Natural killer cell (primary cell): ENCODE results near the gene TMEM119. TPM values are rescaled to one million over a fixed set of nuclear protein-coding genes. Genes with fewer than 3 reads are reported as not detected.

Experiments used
- ATAC-seq, 3 donors: fragments of 150-1000 bp in 2 of 3; fragments of 200-7000 bp in 1 of 3; cut with Tn5 transposase; 1 replicate in 1 of 3; 2 replicates in 2 of 3; pipeline ENCODE4 v1.10.0; 2021; ENCODE audit warnings: mild to moderate bottlenecking in 2 of 3, moderate library complexity in 2 of 3
- DNase-seq, 2 donors: peaks; one replicate each; pipeline versions ENCODE4 v3.0.0 to v3.0.0-alpha.2; 2013 to 2021; ENCODE audit warnings: mixed read lengths in 1 of 2
- H3K27ac ChIP-seq: one replicate; pipeline ENCODE4 v1.5.1; 2013; ENCODE audit warnings: mild to moderate bottlenecking, low read length
- H3K27me3 ChIP-seq: one replicate; pipeline ENCODE4 v1.6.1; 2013; ENCODE audit warnings: low read length; ENCODE audit not compliant: control insufficient read depth, insufficient read depth
- H3K36me3 ChIP-seq: one replicate; pipeline ENCODE4 v1.6.1; 2013; ENCODE audit warnings: low read length; ENCODE audit not compliant: control insufficient read depth, insufficient read depth
- H3K4me1 ChIP-seq: one replicate; pipeline ENCODE4 v1.6.1; 2013; ENCODE audit warnings: low read length; ENCODE audit not compliant: control insufficient read depth, insufficient read depth
- H3K4me3 ChIP-seq: one replicate; pipeline ENCODE4 v1.5.1; 2013; ENCODE audit warnings: low read length
- H3K9me3 ChIP-seq: one replicate; pipeline ENCODE4 v1.6.1; 2013; ENCODE audit warnings: low read length; ENCODE audit not compliant: control insufficient read depth, insufficient read depth
- H3K27ac Mint-ChIP-seq, 2 donors: one replicate each; pipeline ENCODE4 v1.8.0; 2022; ENCODE audit warnings: mild to moderate bottlenecking in 2 of 2, mixed read lengths in 2 of 2, moderate library complexity in 1 of 2
- H3K27me3 Mint-ChIP-seq, 2 donors: one replicate each; pipeline ENCODE4 v1.8.0; 2022; ENCODE audit warnings: low read depth in 2 of 2, mixed read lengths in 2 of 2
- H3K36me3 Mint-ChIP-seq: one replicate; pipeline ENCODE4 v1.8.0; 2022; ENCODE audit warnings: mixed read lengths
- H3K4me1 Mint-ChIP-seq, 2 donors: one replicate each; pipeline ENCODE4 v1.8.0; 2022; ENCODE audit warnings: mixed read lengths in 2 of 2
- H3K4me3 Mint-ChIP-seq: one replicate; pipeline ENCODE4 v1.8.0; 2022; ENCODE audit warnings: mild to moderate bottlenecking, moderate library complexity, mixed read lengths
- H3K9me3 Mint-ChIP-seq, 2 donors: one replicate each; pipeline ENCODE4 v1.8.0; 2022; ENCODE audit warnings: mixed read lengths in 2 of 2
- CTCF ChIP-seq: fragments of 200-600 bp; IDR thresholded peaks from one replicate; pipeline ENCODE4 v1.8.0; 2022; ENCODE audit warnings: antibody characterized with exemption
- WGBS: methylation state at CpG from one replicate; pipeline ENCODE4 v1.1.7; 2013; ENCODE audit warnings: missing lambda C conversion rate; ENCODE audit not compliant: insufficient coverage; 5-methylcytosine and 5-hydroxymethylcytosine counted together
- intact Hi-C: fragments of 100-400 bp; cut with micrococcal nuclease; formaldehyde crosslinking; loops from one replicate; pipeline ENCODE4 v1.14.2; 2022
- total RNA-seq, 4 donors: library from RNA; stranded (reverse); fragments of 120-200 nt in 1 of 4; gene quantifications; one replicate each; pipeline versions ENCODE4 v1.2.3 to v1.2.4, GENCODE V29; 2013 to 2022

Gene TMEM119
- total RNA-seq, 3 donors from 2014 or later (not counting 1 experiment from before 2014, with no cell fraction given): 0.70 to 3.4 (median 0.71) TPM

GRCh38 chr12:108596854-108597558 lies 878 bp downstream of the TMEM119 start:
- 92% methylated on average over 10 of the region's 10 CpGs for WGBS
- Mint-ChIP-seq H3K4me3 (no peak overlapping the region), H3K4me1 (peaks cover 0 to 9% of the 10 kb centered on the region in 2 donors), H3K27me3 (no peaks in the 10 kb centered on the region), H3K9me3 (no peaks in the 10 kb centered on the region), H3K36me3 (no peaks in the 10 kb centered on the region), H3K27ac (no peak overlapping the region)
- no peak overlapping the region for H3K27ac ChIP-seq
- no peaks in the 10 kb centered on the region for H3K9me3 ChIP-seq
- H3K4me1 ChIP-seq: no peaks in the 10 kb centered on the region
- no peaks in the 10 kb centered on the region for H3K36me3 ChIP-seq
- DNase-seq (no peak), ATAC-seq (no peak)
- intact Hi-C loops: no loop called here
- no peak for TF ChIP-seq CTCF
- H3K27me3 ChIP-seq: no peaks in the 10 kb centered on the region
- H3K4me3 ChIP-seq: no peak overlapping the region

GRCh38 chr12:108595711-108596647 lies 1.9 kb downstream of the TMEM119 start:
- intact Hi-C loops: no loop called here
- Histone ChIP-seq H3K27me3 (no peaks in the 10 kb centered on the region), H3K9me3 (no peaks in the 10 kb centered on the region), H3K4me3 (no peak overlapping the region), H3K36me3 (no peaks in the 10 kb centered on the region), H3K4me1 (no peaks in the 10 kb centered on the region), H3K27ac (no peak overlapping the region)
- Mint-ChIP-seq H3K4me3 (no peak overlapping the region), H3K36me3 (no peaks in the 10 kb centered on the region), H3K27ac (no peak overlapping the region), H3K27me3 (no peaks in the 10 kb centered on the region), H3K4me1 (peaks cover 0 to 9% of the 10 kb centered on the region in 2 donors), H3K9me3 (no peaks in the 10 kb centered on the region)
- DNase-seq: no peak
- no peak for ATAC-seq
- no peak for TF ChIP-seq CTCF
- 92% methylated on average over 17 of the region's 17 CpGs for WGBS

GRCh38 chr12:108594960-108595710 lies 2.7 kb downstream of the TMEM119 start:
- Histone ChIP-seq H3K4me3 (no peak overlapping the region), H3K9me3 (no peaks in the 10 kb centered on the region), H3K27me3 (no peaks in the 10 kb centered on the region), H3K4me1 (no peaks in the 10 kb centered on the region), H3K27ac (no peak overlapping the region), H3K36me3 (no peaks in the 10 kb centered on the region)
- ATAC-seq (peak in 1 of 3 donors; percentile 33), DNase-seq (no peak)
- intact Hi-C loops: no loop called here
- H3K4me3 Mint-ChIP-seq: no peak overlapping the region
- H3K27me3 Mint-ChIP-seq: no peaks in the 10 kb centered on the region
- WGBS: 94% methylated on average over 7 of the region's 7 CpGs
- no peaks in the 10 kb centered on the region for H3K9me3 Mint-ChIP-seq
- H3K36me3 Mint-ChIP-seq: no peaks in the 10 kb centered on the region
- no peak overlapping the region for H3K27ac Mint-ChIP-seq
- TF ChIP-seq CTCF: no peak
- peaks cover 0 to 9% of the 10 kb centered on the region in 2 donors for H3K4me1 Mint-ChIP-seq
